Measurements from ENCODE around the gene BMPER. TPM values are rescaled to one million over a fixed set of nuclear protein-coding genes. Genes with fewer than 3 reads are reported as not detected.

BMPER gene
- total RNA-seq, 1 donor from 2014 or later: 5.2 TPM

GRCh38 chr7:33939121-33939520 is 33.8 kb downstream of the BMPER start:
- peak in 1 of 2 donors; percentile 2 for DNase-seq (ENCODE audit: extremely low spot score in 2 of 2)
- no peaks in the 10 kb centered on the region for H3K9me3 ChIP-seq
- intact Hi-C loops (cut with DNase I): no loop called here
- no peak overlapping the region for H3K27ac ChIP-seq
- no peaks in the 10 kb centered on the region for H3K36me3 ChIP-seq
- no peaks in the 10 kb centered on the region for H3K27me3 ChIP-seq
- TF ChIP-seq CTCF (IDR thresholded peaks at IDR 0.05): no peak
- TF ChIP-seq POLR2A (IDR thresholded peaks at IDR 0.05): no peak
- TF ChIP-seq POLR2AphosphoS5 (IDR thresholded peaks at IDR 0.05; ENCODE audit: insufficient read depth in 1 of 2, low read depth in 1 of 2): no peak
- no peak overlapping the region for H3K4me3 ChIP-seq
- no peaks in the 10 kb centered on the region for H3K4me1 ChIP-seq

- Histone ChIP-seq H3K4me1 (no peaks in the 10 kb centered on the region), H3K27ac (no peak overlapping the region), H3K36me3 (no peaks in the 10 kb centered on the region), H3K27me3 (no peaks in the 10 kb centered on the region), H3K4me3 (no peak overlapping the region), H3K9me3 (no peaks in the 10 kb centered on the region)
- TF ChIP-seq CTCF (IDR thresholded peaks at IDR 0.05) (no peak), POLR2A (IDR thresholded peaks at IDR 0.05) (no peak), POLR2AphosphoS5 (IDR thresholded peaks at IDR 0.05; ENCODE audit: insufficient read depth in 1 of 2, low read depth in 1 of 2) (no peak)
- peak in 1 of 2 donors; percentile 40 for DNase-seq (ENCODE audit: extremely low spot score in 2 of 2)
- intact Hi-C loops (cut with DNase I): no loop called here
Observed at GRCh38 chr7:33940503-33940902, 35.2 kb downstream of the BMPER start.

GRCh38 chr7:33941418-33941817 is 36.1 kb downstream of the BMPER start:
- TF ChIP-seq POLR2AphosphoS5 (IDR thresholded peaks at IDR 0.05; ENCODE audit: insufficient read depth in 1 of 2, low read depth in 1 of 2) (no peak), CTCF (IDR thresholded peaks at IDR 0.05) (no peak), POLR2A (IDR thresholded peaks at IDR 0.05) (no peak)
- H3K4me1 ChIP-seq: no peaks in the 10 kb centered on the region
- H3K9me3 ChIP-seq: no peaks in the 10 kb centered on the region
- H3K27ac ChIP-seq: no peak overlapping the region
- no peaks in the 10 kb centered on the region for H3K27me3 ChIP-seq
- DNase-seq (ENCODE audit: extremely low spot score in 2 of 2): no peak
- no peak overlapping the region for H3K4me3 ChIP-seq
- H3K36me3 ChIP-seq: no peaks in the 10 kb centered on the region
- intact Hi-C loops (cut with DNase I): no loop called here

GRCh38 chr7:33946094-33946699 is 40.9 kb downstream of the BMPER start:
- no peak overlapping the region for H3K4me3 ChIP-seq
- H3K27ac ChIP-seq: no peak overlapping the region
- H3K27me3 ChIP-seq: no peaks in the 10 kb centered on the region
- peak in 1 of 2 donors; percentile 13 for DNase-seq (ENCODE audit: extremely low spot score in 2 of 2)
- intact Hi-C loops (cut with DNase I): no loop called here
- H3K36me3 ChIP-seq: no peaks in the 10 kb centered on the region
- no peaks in the 10 kb centered on the region for H3K9me3 ChIP-seq
- no peak for TF ChIP-seq CTCF (IDR thresholded peaks at IDR 0.05)
- TF ChIP-seq POLR2AphosphoS5 (IDR thresholded peaks at IDR 0.05; ENCODE audit: insufficient read depth in 1 of 2, low read depth in 1 of 2): no peak
- TF ChIP-seq POLR2A (IDR thresholded peaks at IDR 0.05): no peak
- H3K4me1 ChIP-seq: no peaks in the 10 kb centered on the region

- peak in 1 of 2 donors; percentile 60 for DNase-seq (ENCODE audit: extremely low spot score in 2 of 2)
- H3K27me3 ChIP-seq: no peaks in the 10 kb centered on the region
- no peaks in the 10 kb centered on the region for H3K9me3 ChIP-seq
- no peaks in the 10 kb centered on the region for H3K36me3 ChIP-seq
- no peak overlapping the region for H3K27ac ChIP-seq
- no peak overlapping the region for H3K4me3 ChIP-seq
- no peak for TF ChIP-seq POLR2A (IDR thresholded peaks at IDR 0.05)
- no peak for TF ChIP-seq POLR2AphosphoS5 (IDR thresholded peaks at IDR 0.05; ENCODE audit: insufficient read depth in 1 of 2, low read depth in 1 of 2)
- TF ChIP-seq CTCF (IDR thresholded peaks at IDR 0.05): no peak
- H3K4me1 ChIP-seq: no peaks in the 10 kb centered on the region
- intact Hi-C loops (cut with DNase I): no loop called here
Observed at GRCh38 chr7:33950047-33950714, 44.8 kb downstream of the BMPER start.

Data from vagina (tissue), 2 donors.